Stimulated activated CD8-positive, alpha-beta memory T cell treated with anti-CD3 and anti-CD28 coated beads, Interleukin-12 subunit alpha, Interleukin-12 subunit beta, amount 100 ng/mL, for 1 hour (primary cell): ENCODE measurements around the gene NMT2.
A peak's percentile ranks its signal among the peaks of the same experiment; 100 is the strongest.

Source experiments
- DNase-seq: peaks from one replicate; pipeline ENCODE4 v3.0.0-alpha.2; 2020; ENCODE audit warnings: low read depth

The NMT2 gene

GRCh38 chr10:15092855-15093408, 75.6 kb downstream of the NMT2 start:
- no peak for DNase-seq

DNA sequence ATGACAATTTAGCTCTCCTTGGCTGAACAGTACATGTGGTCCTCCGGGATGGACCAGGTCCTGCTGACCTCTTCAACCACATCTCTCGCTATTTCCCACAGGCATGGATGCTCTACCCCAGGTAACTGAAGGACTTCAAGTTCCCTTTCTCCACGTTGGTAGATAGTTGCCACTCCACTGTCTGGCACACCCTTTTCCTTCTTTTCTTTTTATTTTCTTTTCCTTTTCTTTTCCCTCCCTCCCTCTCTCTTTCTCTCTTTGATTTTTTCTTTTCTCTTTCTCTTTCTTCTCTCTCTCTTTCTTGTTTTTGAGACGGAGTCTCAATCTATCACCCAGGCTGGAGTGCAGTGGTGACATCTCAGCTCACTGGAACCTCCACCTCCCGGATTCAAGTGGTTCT, 77.1 kb downstream of the NMT2 start:
- DNase-seq, result no peak

- DNase-seq, result peak; percentile 56
Observed at GRCh38 chr10:15088428-15089261, 79.8 kb downstream of the NMT2 start, which contains the start of gene ACBD7. TSS of gene ACBD7 (minus strand) at chr10:15088776. CDS start at chr10:15088728, 48 bp downstream.

GRCh38 chr10:15084502-15084922, 84.0 kb downstream of the NMT2 start:
- DNase-seq, result no peak

GRCh38 chr10:15083674-15084501, 84.6 kb downstream of the NMT2 start:
- DNase-seq, result no peak

GRCh38 chr10:15075421-15075820, 93.1 kb downstream of the NMT2 start:
- no peak for DNase-seq

GRCh38 chr10:15072358-15072757, 96.1 kb downstream of the NMT2 start:
- no peak for DNase-seq

DNA sequence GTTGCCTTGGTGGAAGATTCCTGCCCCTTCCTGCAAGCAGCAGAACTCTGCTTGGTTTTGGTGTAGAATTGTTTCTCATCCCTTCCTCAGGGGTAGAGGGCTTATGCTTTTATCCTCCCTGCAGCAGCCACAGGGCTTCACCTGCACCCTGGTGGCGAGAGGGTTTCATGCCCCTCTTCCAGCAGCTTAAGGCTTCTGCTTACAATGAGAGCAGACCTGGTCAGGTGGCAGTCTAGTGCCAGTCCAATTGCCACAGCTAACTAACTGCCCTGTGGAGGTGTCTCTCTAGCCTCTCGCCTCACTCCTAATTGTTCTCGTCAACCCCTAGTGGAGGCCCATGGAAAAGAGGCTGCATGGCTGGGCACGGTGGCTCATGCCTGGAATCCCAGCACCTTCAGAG, 99.3 kb downstream of the NMT2 start:
- DNase-seq, result no peak

DNA sequence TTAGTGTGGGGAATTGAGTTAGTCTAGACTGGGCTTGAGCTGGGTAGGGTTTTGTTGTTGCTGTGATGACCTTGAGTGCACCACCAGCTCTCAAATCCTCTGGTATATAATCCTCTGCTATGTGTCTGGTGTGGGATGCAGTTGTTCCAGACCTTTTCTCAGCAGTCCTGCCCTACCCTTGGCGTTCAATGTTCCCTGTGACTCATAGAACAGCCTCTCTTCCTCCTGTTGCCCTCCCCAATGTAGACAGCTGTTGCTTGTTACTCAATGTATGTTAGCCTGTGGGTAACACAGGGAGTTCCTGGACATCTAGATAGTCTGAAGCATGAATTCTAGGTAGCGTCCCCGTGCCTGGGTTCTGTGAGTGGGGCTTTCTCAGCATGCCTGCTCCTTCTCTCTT, 99.7 kb downstream of the NMT2 start:
- no peak for DNase-seq

GRCh38 chr10:15067154-15067553, 101.3 kb downstream of the NMT2 start:
- no peak for DNase-seq

GRCh38 chr10:15060638-15061037, 107.9 kb downstream of the NMT2 start:
- DNase-seq, result no peak

DNA sequence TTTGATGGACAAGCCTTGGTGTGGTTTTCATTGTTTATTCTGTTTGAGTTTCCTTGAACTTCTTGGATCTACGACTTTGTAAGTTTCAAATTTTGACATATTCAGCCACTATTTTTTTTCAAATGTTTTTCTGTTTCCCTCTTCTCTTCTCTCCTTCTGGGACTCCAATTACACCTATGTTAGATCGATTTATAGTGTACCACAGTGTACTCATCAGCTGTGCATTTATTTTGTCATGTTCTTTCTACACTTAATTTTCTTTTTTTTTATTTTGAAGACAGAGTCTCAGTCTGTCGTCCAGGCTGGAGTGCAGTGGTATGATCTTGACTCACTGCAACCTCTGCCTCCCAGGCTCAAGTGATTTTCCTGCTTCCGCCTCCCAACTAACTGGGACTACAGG, 108.6 kb downstream of the NMT2 start:
- DNase-seq, result no peak

DNA sequence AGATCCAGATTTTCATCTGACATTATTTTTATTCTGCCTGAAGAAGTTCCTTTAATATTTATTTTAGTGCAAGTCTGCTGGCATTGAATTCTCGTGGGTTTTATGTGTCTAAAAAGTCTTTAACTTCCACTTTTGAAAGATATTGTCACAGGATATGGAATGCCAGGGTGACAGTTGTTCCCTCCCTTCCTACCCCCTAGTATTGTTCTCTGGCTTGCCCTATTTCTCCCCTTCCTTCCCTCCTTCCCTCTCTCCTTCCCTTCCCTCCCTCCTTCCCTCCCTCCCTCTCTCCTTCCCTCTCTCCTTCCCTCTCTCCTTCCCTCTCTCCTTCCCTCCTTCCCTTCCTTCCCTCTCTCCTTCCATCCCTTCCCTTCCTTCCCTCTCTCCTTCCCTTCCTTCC, 109.8 kb downstream of the NMT2 start:
- no peak for DNase-seq
